Neural progenitor cell (in vitro differentiated cells): Measurements from ENCODE around the gene TMCC1. TPM values are rescaled to one million over a fixed set of nuclear protein-coding genes. Genes with fewer than 3 reads are reported as not detected.
"Not testable (repeated sequence)": the region's sequence is repeated elsewhere in the genome, so short reads cannot be mapped to it uniquely, and the experiment has no call there.

ENCODE experiments used
- DNase-seq: peaks from one replicate; pipeline ENCODE4 v3.0.0-alpha.2; 2016; ENCODE audit warnings: low spot score
- H2AFZ ChIP-seq: fragments of 200-600 bp; sonication (generic); replicated peaks from 2 replicates; pipeline ENCODE4 v1.6.1; 2016; ENCODE audit warnings: antibody characterized with exemption
- H3F3A ChIP-seq: fragments of 200-600 bp; sonication (generic); 2 replicates; pipeline ENCODE4 v1.6.1; 2016; ENCODE audit warnings: antibody characterized with exemption, low read depth
- H3K27ac ChIP-seq: fragments of 200-600 bp; sonication (generic); 2 replicates; pipeline ENCODE4 v1.5.1; 2016; ENCODE audit warnings: mild to moderate bottlenecking
- H3K27me3 ChIP-seq: fragments of 200-600 bp; sonication (generic); 2 replicates; pipeline ENCODE4 v1.6.1; 2016; ENCODE audit warnings: mild to moderate bottlenecking, moderate library complexity
- H3K36me3 ChIP-seq: fragments of 200-600 bp; sonication (generic); 2 replicates; pipeline ENCODE4 v1.5.1; 2016
- H3K4me1 ChIP-seq: fragments of 200-600 bp; sonication (generic); 2 replicates; pipeline ENCODE4 v1.6.1; 2016; ENCODE audit warnings: mixed run types
- H3K4me2 ChIP-seq: fragments of 200-600 bp; sonication (generic); 2 replicates; pipeline ENCODE4 v1.6.1; 2016
- H3K4me3 ChIP-seq: fragments of 200-600 bp; sonication (generic); 2 replicates; pipeline ENCODE4 v1.5.1; 2016
- H3K79me2 ChIP-seq: fragments of 200-600 bp; sonication (generic); 2 replicates; pipeline ENCODE4 v1.6.1; 2016; ENCODE audit warnings: low read depth
- H3K9ac ChIP-seq: fragments of 200-600 bp; sonication (generic); 2 replicates; pipeline ENCODE4 v1.6.1; 2016
- H3K9me3 ChIP-seq: fragments of 200-600 bp; sonication (generic); 2 replicates; pipeline ENCODE4 v1.5.1; 2016; ENCODE audit warnings: low read depth
- H4K20me1 ChIP-seq: fragments of 200-600 bp; sonication (generic); 2 replicates; pipeline ENCODE4 v1.6.1; 2016; ENCODE audit warnings: low read depth
- H3K27ac Mint-ChIP-seq: 3 replicates; pipeline ENCODE4 v1.8.0; 2021; ENCODE audit warnings: mixed read lengths
- H3K27me3 Mint-ChIP-seq: 2 replicates; pipeline ENCODE4 v1.8.0; 2022; ENCODE audit warnings: low read depth, mild to moderate bottlenecking, inconsistent platforms, moderate library complexity, mixed read lengths; ENCODE audit not compliant: insufficient read depth
- H3K36me3 Mint-ChIP-seq: 3 replicates; pipeline ENCODE4 v1.8.0; 2021; ENCODE audit warnings: mixed read lengths
- H3K4me1 Mint-ChIP-seq: 3 replicates; pipeline ENCODE4 v1.8.0; 2021; ENCODE audit warnings: mixed read lengths
- H3K4me3 Mint-ChIP-seq: 3 replicates; pipeline ENCODE4 v1.8.0; 2021; ENCODE audit warnings: mild to moderate bottlenecking, moderate library complexity, mixed read lengths
- H3K9me3 Mint-ChIP-seq: 3 replicates; pipeline ENCODE4 v1.8.0; 2020; ENCODE audit warnings: mixed read lengths
- EZH2 ChIP-seq: fragments of 200-600 bp; sonication (generic); IDR thresholded peaks from 2 replicates; pipeline ENCODE4 v1.6.1; 2017; ENCODE audit warnings: antibody characterized with exemption, mild to moderate bottlenecking, moderate library complexity
- EZH2phosphoT487 ChIP-seq: fragments of 200-600 bp; sonication (generic); IDR thresholded peaks from 2 replicates; pipeline ENCODE4 v1.6.1; 2017; ENCODE audit warnings: antibody characterized with exemption
- total RNA-seq: library from RNA; depleted of rRNA; stranded (reverse); fragments of >200 nt; gene quantifications from 2 replicates; pipeline ENCODE4 v1.2.3, GENCODE V29; 2015; ENCODE audit warnings: low replicate concordance
- TF ChIP-seq, protein P1 (sequence below): fragments of 200-600 bp; sonication (generic); IDR thresholded peaks from 2 replicates; pipeline ENCODE4 v1.5.1; 2017; ENCODE audit warnings: antibody characterized with exemption, mild to moderate bottlenecking

Gene TMCC1
- total RNA-seq, 1 donor from 2014 or later, result 29.8 TPM

GRCh38 chr3:129699612-129700011, 193.9 kb downstream of the TMCC1 start:
- Histone ChIP-seq H3K4me2 (peak overlapping the region; percentile 37), H3K4me3 (no peak overlapping the region), H3F3A (peaks cover 58% of the 10 kb centered on the region), H4K20me1 (peaks cover 20% of the 10 kb centered on the region), H3K79me2 (peaks cover 31% of the 10 kb centered on the region), H3K36me3 (no peaks in the 10 kb centered on the region), H3K27me3 (no peaks in the 10 kb centered on the region), H3K9ac (no peak overlapping the region), H3K27ac (peak overlapping the region; percentile 48), H3K9me3 (no peaks in the 10 kb centered on the region), H3K4me1 (peaks cover 49% of the 10 kb centered on the region), H2AFZ (no peak overlapping the region)
- H3K36me3 Mint-ChIP-seq, result peaks cover 30% of the 10 kb centered on the region
- H3K27ac Mint-ChIP-seq, result peak overlapping the region; percentile 44
- H3K4me1 Mint-ChIP-seq, result peaks cover 24% of the 10 kb centered on the region
- H3K4me3 Mint-ChIP-seq, result no peak overlapping the region
- no peak for TF ChIP-seq EZH2
- TF ChIP-seq EZH2phosphoT487, result no peak
- TF ChIP-seq, protein P1, sequence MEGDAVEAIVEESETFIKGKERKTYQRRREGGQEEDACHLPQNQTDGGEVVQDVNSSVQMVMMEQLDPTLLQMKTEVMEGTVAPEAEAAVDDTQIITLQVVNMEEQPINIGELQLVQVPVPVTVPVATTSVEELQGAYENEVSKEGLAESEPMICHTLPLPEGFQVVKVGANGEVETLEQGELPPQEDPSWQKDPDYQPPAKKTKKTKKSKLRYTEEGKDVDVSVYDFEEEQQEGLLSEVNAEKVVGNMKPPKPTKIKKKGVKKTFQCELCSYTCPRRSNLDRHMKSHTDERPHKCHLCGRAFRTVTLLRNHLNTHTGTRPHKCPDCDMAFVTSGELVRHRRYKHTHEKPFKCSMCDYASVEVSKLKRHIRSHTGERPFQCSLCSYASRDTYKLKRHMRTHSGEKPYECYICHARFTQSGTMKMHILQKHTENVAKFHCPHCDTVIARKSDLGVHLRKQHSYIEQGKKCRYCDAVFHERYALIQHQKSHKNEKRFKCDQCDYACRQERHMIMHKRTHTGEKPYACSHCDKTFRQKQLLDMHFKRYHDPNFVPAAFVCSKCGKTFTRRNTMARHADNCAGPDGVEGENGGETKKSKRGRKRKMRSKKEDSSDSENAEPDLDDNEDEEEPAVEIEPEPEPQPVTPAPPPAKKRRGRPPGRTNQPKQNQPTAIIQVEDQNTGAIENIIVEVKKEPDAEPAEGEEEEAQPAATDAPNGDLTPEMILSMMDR, result no peak
- no peaks in the 10 kb centered on the region for H3K27me3 Mint-ChIP-seq
- no peak for DNase-seq
- peaks cover 31% of the 10 kb centered on the region for H3K9me3 Mint-ChIP-seq

DNA sequence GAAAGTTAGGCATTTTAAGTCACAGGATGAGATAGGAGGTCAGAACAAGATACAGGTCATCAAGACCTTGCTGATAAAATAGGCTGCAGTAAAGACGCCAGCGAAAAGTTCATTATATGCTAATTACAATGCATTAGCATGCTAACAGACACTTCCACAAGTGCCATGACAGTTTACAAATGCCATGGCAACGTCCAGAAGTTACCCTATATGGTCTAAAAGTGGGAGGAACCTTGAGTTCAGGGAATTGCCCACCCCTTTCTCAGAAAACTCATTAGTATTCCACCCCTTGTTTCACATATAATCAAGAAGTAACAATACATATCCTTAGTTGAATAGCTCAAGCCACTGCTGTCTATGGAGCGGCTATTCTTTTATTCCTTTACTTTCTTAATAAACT, 194.3 kb downstream of the TMCC1 start:
- Histone ChIP-seq H3K79me2 (peaks cover 31% of the 10 kb centered on the region), H3K4me1 (peaks cover 49% of the 10 kb centered on the region), H2AFZ (no peak overlapping the region), H3K9ac (no peak overlapping the region), H3K4me3 (no peak overlapping the region), H4K20me1 (peaks cover 20% of the 10 kb centered on the region), H3K9me3 (no peaks in the 10 kb centered on the region), H3F3A (peaks cover 58% of the 10 kb centered on the region), H3K36me3 (no peaks in the 10 kb centered on the region), H3K4me2 (peak overlapping the region; percentile 37), H3K27ac (peak overlapping the region; percentile 48), H3K27me3 (no peaks in the 10 kb centered on the region)
- H3K27ac Mint-ChIP-seq, result peak overlapping the region; percentile 89
- TF ChIP-seq, protein P1, result no peak
- no peak for TF ChIP-seq EZH2phosphoT487
- no peak for TF ChIP-seq EZH2
- no peak for DNase-seq
- no peak overlapping the region for H3K4me3 Mint-ChIP-seq
- H3K4me1 Mint-ChIP-seq, result peaks cover 24% of the 10 kb centered on the region
- H3K9me3 Mint-ChIP-seq, result peaks cover 31% of the 10 kb centered on the region
- H3K27me3 Mint-ChIP-seq, result no peaks in the 10 kb centered on the region
- peaks cover 30% of the 10 kb centered on the region for H3K36me3 Mint-ChIP-seq

GRCh38 chr3:129697229-129697969, 196.1 kb downstream of the TMCC1 start:
- Histone ChIP-seq H3K79me2 (peaks cover 31% of the 10 kb centered on the region), H3K27ac (no peak overlapping the region), H2AFZ (no peak overlapping the region), H3F3A (peaks cover 40% of the 10 kb centered on the region), H3K9ac (no peak overlapping the region), H3K27me3 (no peaks in the 10 kb centered on the region), H3K9me3 (no peaks in the 10 kb centered on the region), H3K4me1 (peaks cover 42% of the 10 kb centered on the region), H3K4me3 (no peak overlapping the region), H3K36me3 (no peaks in the 10 kb centered on the region), H4K20me1 (peaks cover 14% of the 10 kb centered on the region), H3K4me2 (no peak overlapping the region)
- Mint-ChIP-seq H3K27me3 (no peaks in the 10 kb centered on the region), H3K4me3 (no peak overlapping the region), H3K9me3 (peaks cover 31% of the 10 kb centered on the region), H3K36me3 (peaks cover 30% of the 10 kb centered on the region), H3K27ac (no peak overlapping the region), H3K4me1 (peaks cover 24% of the 10 kb centered on the region)
- no peak for DNase-seq
- TF ChIP-seq EZH2 (no peak), EZH2phosphoT487 (no peak)
- TF ChIP-seq, protein P1, result no peak

GRCh38 chr3:129696430-129696829, 197.1 kb downstream of the TMCC1 start:
- H2AFZ ChIP-seq, DNase-seq, H3K4me2 ChIP-seq, H3K27me3 ChIP-seq, H3K27ac ChIP-seq, H3K4me3 ChIP-seq, H3K9ac ChIP-seq, H3K36me3 ChIP-seq, H3K4me3 Mint-ChIP-seq, H3K27ac Mint-ChIP-seq, H3K9me3 ChIP-seq, H3K27me3 Mint-ChIP-seq: not testable (repeated sequence)
- Mint-ChIP-seq H3K4me1 (peaks cover 24% of the 10 kb centered on the region), H3K36me3 (peaks cover 30% of the 10 kb centered on the region), H3K9me3 (peaks cover 31% of the 10 kb centered on the region)
- H4K20me1 ChIP-seq, result peaks cover 12% of the 10 kb centered on the region
- peaks cover 33% of the 10 kb centered on the region for H3K4me1 ChIP-seq
- peaks cover 40% of the 10 kb centered on the region for H3F3A ChIP-seq
- peaks cover 31% of the 10 kb centered on the region for H3K79me2 ChIP-seq
